HTR-8/SVneo (cell line): ENCODE results near the gene CENPL.
A peak's percentile ranks its signal among the peaks of the same experiment; 100 is the strongest.
"Not testable (repeated sequence)": the region's sequence is repeated elsewhere in the genome, so short reads cannot be mapped to it uniquely, and the experiment has no call there.

ENCODE experiments used
- DNase-seq: peaks from one replicate; pipeline ENCODE4 v3.0.0; 2011; ENCODE audit warnings: low spot score, mixed read lengths; ENCODE audit not compliant: insufficient read length
- FAIRE-seq: peaks from 2 replicates; lab custom pipeline; 2011; peaks lifted over from hg19 to GRCh38; lab: Jason Lieb, UNC

Gene CENPL

GRCh38 chr1:173824315-173825081, at the start of gene CENPL, which contains the start of gene DARS2:
TSS of gene CENPL (minus strand) at chr1:173824883. CDS start at chr1:173811299, 13,584 bp downstream.
TSS of gene DARS2 (plus strand) at chr1:173824673. CDS start at chr1:173825230, 557 bp downstream.
- DNase-seq (peak; percentile 90), FAIRE-seq (peak; percentile 66)

DNA sequence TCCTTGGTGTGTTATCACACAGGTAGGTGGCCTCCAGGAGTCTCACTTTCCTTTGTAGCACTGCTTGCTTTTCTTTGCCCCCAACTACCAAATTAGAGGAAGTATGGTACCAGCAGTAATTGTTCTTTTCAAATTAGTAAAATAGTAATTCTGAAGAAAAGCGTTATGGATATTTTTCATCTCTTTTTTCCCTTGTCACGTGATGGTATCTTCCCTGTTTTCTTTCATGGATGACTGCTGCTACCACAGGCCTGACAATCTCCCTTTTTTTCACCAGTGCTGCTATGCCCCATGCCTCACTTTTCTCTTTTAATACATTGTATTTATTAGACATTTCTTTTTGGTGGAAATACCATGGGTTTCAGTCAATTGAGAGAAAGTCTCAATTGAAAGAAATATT, 46.8 kb upstream of the CENPL start:
- FAIRE-seq: no peak
- no peak for DNase-seq

DNA sequence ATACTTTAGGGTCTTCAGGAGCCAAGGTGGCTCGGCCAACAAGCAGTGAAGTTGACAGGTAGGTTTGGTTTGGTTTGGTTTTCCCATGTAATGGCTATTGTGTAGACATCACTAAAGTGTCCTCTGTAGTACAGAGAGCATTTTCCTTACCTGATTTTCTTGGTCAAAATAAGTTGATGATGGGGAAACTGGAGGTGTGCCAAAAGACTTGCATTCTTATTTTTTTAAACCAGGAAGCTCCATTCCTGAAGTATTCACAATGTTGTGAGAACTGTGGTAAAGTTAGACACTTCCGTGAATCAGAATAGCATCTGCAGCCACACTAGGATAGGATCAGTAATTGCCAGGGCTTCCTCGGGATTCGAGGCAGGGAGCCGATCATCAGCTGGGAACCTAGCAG, 46.4 kb upstream of the CENPL start:
- DNase-seq: no peak
- FAIRE-seq: no peak

DNA sequence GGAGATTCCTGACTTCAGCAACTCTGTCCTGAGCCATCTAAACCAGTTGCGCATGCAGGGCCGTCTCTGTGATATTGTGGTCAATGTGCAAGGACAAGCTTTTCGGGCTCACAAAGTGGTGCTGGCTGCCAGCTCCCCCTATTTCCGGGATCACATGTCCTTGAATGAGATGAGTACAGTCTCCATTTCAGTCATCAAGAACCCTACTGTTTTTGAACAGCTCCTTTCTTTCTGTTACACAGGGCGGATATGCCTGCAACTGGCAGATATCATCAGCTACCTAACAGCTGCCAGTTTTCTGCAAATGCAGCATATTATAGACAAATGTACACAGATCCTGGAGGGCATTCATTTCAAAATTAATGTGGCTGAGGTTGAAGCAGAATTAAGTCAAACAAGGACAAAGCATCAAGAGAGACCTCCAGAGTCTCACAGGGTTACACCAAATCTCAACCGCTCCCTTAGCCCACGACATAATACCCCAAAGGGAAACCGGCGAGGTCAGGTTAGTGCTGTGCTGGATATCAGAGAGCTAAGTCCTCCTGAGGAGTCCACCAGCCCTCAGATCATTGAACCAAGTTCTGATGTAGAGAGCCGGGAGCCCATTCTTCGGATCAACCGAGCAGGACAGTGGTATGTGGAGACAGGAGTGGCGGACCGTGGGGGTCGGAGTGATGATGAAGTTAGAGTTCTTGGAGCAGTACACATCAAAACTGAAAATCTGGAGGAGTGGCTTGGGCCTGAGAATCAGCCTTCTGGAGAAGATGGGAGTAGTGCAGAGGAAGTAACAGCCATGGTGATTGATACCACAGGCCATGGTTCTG, 45.8 kb upstream of the CENPL start:
- FAIRE-seq: no peak
- DNase-seq: no peak

DNA sequence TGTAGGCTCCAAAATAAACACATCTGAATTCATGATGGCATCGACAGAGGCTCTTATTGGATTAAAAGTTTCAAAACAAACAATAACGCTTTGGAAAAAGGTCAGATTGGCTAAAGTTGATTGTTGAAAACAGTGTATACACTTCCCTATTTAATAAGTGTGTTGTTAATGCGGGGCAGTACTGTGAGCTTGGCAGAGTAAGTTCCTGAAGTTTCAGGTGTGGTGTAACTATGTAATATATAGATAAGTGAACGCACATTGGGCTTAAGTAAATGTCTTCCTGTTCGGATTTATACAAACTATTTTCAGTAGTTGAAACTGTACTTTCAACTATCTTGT, 44.3 kb upstream of the CENPL start:
- DNase-seq: no peak
- FAIRE-seq: no peak

DNA sequence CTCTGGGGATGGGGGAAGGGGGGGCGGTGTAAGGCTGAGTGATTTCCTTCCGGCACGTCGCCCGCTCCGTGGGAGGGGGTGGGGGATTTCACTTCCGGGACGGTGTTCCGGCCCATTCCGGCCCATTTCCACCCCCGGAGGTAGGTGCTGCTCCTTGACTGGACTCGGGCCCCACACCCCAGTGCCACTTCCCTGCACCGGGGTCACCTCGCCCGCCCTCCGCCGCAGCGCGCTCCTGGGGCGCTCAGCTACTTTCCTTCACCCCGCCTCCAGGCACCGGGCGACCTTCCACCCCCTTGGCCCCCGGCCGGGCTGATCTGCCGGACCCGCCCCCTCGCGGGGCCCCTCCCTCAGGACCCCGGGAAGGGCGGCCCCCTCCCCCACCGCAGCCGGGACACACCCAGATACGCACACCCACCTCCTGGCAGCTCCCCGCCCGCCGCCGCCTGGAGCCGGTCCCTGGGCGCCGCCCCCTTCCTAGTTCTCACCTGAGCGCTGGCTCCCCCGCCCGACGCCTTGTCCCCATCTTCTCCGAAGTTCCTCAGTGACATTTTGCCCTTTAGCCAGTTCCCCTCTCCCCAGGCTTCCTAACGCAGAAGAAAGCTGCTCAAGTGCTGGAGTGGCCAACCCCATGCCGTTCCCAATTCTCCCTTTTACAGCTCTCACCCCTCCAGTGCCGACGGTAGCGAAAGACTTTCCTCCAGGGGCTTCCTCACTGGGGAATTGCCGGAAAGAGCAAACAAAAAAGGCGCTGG, 43.8 kb upstream of the CENPL start, which contains the start of gene ZBTB37:
ZBTB37 (plus strand) TSS at position 115 of the 755 bp plus-strand sequence. CDS start 1,846 bp downstream, outside the sequence.
- DNase-seq (peak; percentile 79), FAIRE-seq (no peak)

- peak; percentile 96 for DNase-seq
- FAIRE-seq: peak; percentile 97
These were observed 43.1 kb upstream of the CENPL start, which contains the start of gene GAS5 for GRCh38 chr1:173867753-173868265. TSS of gene GAS5 (minus strand) at chr1:173867989.

- DNase-seq: no peak
- no peak for FAIRE-seq
These were observed 42.6 kb upstream of the CENPL start for GRCh38 chr1:173867141-173867752.

DNA sequence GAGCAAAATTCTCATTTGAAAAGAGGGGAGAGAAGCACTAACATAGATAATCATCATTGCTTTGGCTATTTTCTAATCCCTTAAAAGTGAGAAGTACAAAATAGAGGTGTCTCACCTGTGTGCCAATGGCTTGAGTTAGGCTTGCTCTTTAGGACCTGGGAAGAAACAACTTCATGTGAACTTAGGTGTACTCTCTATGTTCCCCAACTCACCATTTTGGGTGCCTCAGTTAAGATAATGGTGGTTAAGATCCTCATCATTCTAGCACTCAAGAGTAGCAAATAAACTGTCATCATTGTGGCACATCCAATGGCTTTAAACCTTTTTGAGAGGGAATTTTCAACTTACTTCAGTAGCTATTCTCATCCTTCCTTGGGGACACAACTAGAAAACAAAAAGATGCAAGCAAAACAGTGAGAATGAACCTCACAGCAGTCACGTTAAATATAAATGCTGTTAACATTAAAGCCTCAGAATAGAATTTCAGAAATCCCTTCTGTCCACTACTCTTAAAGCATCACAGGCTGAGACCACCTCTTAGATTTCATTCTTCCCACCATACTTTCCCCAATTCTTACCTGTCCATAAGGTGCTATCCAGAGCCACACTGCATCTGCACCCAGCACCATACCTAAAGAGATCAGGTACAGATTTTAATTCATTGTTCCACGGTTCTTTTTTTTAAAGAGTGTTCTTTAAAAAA, 41.9 kb upstream of the CENPL start:
- FAIRE-seq (no peak), DNase-seq (no peak)

GRCh38 chr1:173865468-173866164, 40.9 kb upstream of the CENPL start:
- no peak for FAIRE-seq

DNA sequence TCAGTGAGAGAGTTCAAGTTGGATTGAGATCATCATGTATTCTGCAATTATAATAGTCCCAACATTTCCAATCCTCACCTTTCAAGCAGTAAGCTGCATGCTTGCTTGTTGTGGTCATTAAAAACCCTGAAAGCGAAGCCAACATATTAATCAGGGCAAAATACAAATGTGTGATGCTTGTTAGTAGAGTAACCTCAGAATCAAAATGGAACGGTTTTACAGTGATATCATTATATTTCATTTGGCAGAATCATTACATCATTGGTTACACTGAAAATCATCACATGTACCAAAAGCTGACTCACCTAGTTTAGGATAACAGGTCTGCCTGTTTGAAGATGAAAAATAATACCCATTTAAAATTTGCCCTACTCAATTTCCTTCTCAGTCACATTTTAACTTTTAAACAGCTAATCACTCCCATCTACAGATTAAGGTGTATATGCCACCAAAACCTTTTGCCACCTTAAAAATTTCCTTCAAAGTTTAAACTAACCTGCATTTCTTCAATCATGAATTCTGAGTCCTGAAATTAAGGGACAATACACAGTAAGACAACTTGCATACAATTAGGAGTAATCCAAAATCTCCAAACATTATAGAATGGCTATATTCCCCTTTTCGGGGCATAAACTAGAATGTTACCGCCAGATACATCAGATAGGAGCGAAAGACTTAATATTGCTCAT, 39.6 kb upstream of the CENPL start:
- no peak for FAIRE-seq
- no peak for DNase-seq

More at GRCh38 chr1:173865468-173866164, 40.9 kb upstream of the CENPL start:
- no peak for DNase-seq

DNA sequence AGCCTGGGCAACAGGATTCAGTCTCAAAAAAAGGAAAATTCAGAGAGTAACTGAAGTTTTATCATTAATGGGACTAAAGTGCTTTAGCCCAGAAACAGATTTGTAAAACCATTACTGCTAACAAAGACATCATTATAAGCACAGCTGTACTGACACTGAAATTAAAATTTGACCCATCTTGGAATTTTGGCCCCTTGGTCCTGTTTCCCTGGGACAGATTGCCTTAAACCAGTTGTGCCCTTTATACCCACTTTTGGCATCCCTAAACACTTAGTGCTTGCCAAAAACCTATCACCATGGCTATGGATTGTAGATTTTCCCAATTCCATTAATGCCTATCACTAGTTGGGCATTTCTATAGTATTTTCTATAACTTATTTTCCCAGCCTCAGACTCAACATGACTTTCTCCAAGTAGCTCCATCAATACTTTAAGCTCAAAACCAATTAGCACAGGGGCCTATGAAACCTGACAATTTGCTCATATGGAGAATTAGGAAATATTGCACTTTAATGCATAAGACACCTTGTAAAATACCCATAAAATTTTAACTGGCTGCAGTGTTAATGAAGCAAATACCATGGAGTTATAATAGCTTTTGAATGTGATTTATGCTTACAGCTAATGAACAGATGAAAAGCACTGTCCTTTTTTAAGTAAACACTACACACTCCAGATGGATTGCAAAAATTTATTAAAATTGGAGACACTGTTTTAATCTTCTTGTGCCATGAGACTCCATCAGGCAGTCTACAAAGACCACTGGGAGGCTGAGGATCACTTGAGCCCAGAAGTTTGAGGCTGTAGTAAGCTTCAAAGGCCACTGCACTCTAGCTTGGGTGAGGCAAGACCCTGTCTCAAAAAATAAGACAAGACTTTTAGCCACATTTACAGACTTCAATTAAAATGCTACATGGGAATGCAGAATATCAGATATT, 38.8 kb upstream of the CENPL start:
- DNase-seq: no peak
- no peak for FAIRE-seq

DNA sequence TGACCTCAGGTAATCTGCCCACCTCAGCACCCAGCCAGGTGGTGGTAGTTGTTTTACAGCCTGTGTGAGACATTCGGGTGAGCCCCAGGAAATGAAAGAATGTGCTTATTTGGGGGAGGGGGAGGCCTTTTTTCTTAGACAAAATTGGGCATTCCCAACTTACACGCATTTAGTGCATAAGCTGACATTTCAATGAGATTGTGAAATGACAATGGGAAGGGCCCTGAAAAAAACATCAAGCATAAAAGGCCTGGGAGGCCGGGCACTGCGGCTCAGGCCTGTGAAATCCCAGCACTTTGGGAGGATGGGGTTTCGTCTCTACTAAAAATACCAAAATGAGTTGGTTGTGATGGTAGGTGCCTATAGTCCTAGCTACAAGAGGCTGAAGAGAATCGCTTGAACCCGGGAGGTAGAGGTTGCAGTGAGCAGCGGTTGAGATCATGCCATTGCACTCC, 38.1 kb upstream of the CENPL start:
- no peak for DNase-seq
- no peak for FAIRE-seq

GRCh38 chr1:173862146-173862768, 37.6 kb upstream of the CENPL start:
- FAIRE-seq, DNase-seq: not testable (repeated sequence)

DNA sequence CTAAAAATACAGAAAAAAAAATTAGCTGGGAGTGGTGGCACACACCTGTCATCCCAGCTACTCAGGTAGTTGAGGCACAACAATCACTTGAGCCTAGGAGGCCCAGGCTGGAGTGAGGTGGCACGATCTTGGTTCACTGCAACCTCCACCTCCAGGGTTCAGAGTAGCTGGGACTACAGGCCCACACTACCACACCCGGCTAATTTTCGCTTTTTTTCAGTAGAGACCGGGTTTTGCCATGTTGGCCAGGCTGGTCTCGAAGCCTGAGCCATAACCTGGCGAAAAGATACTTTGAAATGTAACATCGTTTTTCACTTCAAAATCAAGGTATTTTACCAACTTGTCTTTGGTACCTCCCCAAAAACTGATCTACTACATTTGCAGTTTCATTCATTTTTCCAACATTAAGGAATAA, 37.1 kb upstream of the CENPL start:
- FAIRE-seq (peak; percentile 4), DNase-seq (no peak)

GRCh38 chr1:173860065-173860464, 35.4 kb upstream of the CENPL start:
- no peak for DNase-seq
- no peak for FAIRE-seq
